GM19438 (cell line): ENCODE data around the gene PRSS21.
A peak's percentile ranks its signal among the peaks of the same experiment; 100 is the strongest.

Source experiments
- ATAC-seq: cut with Tn5 transposase; IDR thresholded peaks from one replicate; pipeline ENCODE4 v1.9.1; 2021; ENCODE audit warnings: low read depth; ENCODE audit not compliant: unreplicated experiment

The PRSS21 gene

DNA sequence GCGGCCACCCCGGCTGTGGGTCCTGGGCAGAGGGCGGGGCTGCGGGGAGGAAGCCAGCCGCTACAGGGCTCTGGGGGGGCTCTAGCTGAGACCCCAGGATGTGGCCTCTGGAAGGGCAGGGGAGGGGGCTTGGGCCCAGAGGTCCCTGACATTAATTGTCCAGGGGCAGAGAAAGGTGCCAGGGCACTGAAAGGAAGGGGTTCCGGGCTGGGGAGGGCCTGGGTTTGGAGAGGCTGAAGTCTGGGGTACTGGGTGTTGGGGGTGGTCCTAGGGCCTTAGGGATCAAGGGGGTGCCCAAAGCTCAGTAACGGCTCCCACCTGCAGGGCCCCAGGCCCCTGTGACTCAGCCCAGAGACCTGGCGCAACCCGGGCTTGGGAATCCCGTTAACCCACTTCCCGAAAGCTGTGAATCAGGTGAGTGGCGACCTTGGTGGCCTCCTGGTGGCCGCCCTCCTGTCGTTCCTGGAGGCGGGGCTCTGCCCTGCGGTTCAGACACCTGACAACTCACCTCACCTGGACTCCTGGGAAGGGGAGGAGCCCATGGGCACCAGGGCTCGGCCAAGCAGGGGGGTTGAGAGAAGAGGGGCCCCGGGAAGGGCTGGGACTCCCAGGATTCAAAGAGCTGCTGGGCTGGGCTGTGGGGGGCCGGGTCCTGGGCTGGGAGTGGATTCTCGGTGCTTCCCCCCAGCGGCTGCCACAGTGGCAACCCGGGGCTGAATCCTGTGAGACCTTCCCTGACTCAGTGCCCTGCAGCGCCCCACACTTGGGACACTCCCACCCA is 41.4 kb downstream of the PRSS21 start:
- no peak for ATAC-seq

GRCh38 chr16:2859686-2860265 is 42.7 kb downstream of the PRSS21 start:
- no peak for ATAC-seq

GRCh38 chr16:2860826-2861567 is 44.0 kb downstream of the PRSS21 start:
- no peak for ATAC-seq

DNA sequence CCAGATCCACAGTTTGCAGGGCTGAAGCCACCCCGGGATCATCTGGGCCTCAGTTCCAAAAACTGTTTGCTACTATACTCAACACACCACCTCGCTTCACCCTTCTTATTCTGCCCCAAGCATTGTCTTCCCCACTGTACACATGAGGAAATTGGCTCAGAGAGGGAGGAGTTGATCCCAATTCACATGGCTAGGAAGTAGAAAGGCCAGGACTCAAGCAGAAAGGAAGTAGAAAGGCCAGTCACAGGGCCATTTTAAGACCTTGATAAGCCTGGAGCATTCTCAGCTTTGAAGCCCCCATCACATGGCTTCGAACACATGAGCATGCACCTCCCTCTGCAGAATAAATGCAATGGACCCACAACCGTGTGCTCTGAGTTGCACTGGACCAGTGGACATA is 48.6 kb downstream of the PRSS21 start:
- no peak for ATAC-seq

DNA sequence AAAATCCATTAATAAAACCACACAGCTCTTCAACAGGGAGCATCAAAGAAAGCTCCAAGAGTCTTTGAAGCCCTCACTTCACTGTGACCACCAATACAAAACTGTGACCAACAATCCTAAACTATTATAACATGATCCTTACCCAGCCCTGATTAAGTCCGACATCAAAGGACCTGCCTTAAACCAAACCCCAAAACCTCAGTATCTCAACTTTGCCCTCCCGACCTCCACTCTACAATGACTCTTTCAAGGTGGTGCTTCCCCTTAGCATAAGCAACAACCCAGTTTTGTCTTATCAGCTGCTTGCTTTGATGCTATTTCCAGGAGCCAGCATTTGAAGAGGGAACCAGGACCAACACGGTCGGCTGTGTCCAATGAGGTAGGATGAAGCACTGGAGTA is 49.4 kb downstream of the PRSS21 start:
- no peak for ATAC-seq

DNA sequence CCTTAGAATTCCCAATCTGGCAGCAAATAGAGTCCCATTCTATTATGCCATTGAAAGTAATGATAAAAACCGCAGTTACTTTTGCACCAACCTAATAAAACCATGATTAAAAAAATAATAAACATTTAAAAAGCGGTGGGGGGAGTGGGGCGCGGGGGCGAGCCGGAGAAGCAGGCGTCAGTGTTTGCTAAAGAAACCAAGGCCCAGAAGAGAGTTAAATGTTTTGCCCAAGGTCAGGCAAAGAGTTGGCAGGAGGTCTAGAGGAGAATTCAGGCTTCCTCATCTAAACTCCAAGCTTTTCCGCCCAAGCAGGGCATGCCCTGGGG is 50.6 kb downstream of the PRSS21 start:
- ATAC-seq: no peak

- peak; percentile 79 for ATAC-seq
Observed at GRCh38 chr16:2867987-2868789, 51.2 kb downstream of the PRSS21 start.
